Inflammatory macrophage treated with lipopolysaccharide for 1 hour (primary cell): ENCODE results near the gene SPINT2.

Experiments
- DNase-seq, 2 donors: peaks; one replicate each; pipeline ENCODE4 v3.0.0-alpha.2; 2020 to 2022

Gene SPINT2

DNA sequence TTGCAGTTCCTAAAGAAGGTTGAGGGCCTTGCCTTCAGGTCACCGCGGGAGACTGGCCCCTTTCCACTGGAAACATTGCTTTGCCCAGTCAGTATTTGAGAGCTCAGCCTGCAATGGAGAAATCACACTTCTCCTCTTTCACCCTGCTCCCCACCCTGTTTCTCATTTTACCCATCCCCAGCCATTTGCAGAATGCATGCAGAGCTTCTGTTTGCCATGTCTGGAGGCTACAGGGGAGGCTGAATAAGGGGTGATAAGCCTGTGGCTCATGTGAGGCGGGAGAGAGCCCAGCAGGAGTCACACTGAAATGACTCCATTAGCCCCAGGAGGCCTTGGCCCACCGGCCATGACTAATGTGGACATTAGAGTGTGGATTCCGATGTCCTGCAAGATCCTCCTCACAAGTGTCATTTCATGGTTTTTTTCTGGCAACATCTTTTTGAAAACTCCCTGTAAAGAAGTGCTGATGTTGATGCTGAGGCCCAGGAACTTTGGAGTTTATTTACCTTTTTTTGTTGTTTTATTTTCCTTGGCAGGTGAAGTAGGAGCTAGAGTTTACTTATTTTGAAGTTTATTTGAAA is 6.3 kb downstream of the SPINT2 start:
- DNase-seq, result peak; percentile 18 to 43

DNA sequence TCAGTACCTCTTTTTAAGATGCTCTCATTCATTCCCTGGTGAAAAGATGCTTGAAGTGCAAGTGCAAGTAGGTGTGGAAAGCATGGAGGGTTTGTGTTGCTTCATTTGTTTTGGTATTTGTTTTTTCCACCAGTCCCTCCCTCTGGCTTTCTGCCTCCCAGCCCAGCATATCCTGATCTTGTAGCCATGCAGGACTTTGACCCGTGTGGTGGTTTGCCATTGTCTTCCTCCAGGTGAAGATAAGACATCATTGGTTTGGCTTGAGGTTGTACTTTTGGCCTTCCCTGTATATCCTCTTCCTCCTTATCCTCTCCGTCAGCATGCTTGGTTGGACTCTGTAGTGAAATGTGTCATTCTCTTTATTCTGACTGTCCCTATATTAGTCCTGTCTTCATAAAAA is 9.1 kb downstream of the SPINT2 start:
- no peak for DNase-seq

DNA sequence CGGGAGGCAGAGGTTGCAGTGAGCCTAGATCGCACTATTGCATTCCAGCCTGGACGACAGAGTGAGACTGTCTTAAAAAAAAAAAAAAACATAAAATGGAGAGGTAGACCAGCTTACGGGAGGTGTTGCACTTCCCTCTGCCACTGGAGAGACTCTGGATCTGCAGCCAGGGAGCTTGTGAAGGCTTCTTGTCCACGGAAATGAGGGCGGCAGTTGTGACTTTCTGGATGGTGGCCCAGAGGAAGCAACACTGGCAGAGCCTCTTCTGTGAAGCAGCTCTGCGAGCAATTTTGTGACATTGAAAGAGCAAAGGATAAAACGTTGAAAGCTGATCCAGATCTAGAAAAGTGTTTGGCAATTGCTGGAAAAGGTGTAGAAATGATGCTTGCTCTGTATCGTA is 10.4 kb downstream of the SPINT2 start:
- no peak for DNase-seq

DNA sequence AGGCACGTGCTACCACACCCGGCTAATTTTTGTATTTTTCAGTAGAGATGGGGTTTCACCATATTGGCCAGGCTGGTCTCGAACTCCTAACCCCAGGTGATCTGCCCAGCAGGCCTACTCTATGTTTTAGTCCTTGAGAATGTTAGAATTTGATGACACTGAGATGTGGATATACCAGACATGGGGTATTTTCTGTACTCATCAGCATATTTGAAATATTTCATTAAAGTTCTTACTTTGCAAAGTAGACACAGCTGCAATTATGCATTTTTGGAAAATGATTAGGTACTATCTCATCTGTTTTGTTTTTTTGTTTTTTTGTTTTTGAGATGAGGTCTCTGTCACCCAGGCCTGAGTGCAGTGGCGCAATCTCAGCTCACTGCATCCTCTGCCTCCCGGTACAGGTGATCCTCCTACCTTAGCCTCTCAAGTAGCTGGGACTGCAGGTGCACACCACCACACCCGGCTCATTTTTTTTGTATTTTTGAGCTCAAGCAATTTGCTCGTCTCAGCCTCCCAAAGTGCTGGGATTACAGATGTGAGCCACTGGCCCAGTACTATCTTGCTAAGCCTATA is 12.7 kb downstream of the SPINT2 start:
- DNase-seq, result no peak

DNA sequence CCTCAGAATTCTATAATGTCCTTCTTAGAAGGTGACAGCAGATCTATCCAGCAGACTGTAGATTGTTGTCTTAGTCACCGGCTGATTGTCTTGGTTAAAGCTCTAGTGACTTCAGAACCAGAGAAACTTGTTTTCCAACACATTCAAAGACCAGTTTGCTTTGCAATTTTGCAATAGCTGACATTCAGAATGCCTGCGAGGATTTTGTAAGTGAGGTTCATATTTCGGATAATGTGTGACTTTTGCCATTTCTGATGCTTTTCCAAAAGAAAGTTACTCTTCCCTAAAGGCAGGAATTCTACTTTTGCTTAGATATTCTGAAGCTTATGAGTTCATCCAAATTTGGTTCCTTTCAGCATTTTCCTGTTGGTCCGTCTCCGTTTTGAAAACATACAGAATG is 13.2 kb downstream of the SPINT2 start:
- DNase-seq, result no peak

DNA sequence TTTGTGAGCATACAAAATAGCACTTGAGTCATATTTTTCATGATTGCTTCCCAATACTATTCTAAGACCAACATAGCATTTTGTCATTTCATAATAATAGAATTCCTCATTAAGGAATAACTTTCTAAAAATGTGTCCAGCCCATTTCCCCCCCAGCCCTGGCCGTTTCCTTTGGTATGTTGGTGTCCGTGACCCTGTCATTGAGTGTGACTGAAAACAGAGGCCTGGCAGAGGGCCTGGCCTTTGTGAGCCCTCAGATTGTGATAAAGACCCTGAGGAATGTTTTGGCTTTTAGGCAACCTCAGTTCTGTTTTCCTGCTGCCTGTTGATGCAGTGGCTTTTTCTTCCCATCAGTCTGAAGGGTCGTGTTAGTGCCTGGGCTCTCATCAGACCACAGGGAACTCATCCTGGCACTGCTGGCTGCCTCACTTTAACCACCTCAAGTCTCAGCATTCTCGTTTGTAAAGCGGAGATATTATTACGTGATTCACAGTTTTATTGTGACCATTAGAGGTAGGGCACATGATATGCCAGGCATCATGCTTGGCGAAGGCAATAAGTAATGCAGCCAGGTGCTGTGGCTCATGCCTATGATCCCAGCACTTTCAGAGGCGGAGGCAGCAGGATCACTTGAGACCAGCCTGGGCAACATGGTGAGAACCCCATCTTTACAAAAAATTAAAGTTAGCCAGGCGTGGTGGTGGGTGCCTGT is 13.8 kb downstream of the SPINT2 start:
- no peak for DNase-seq

DNA sequence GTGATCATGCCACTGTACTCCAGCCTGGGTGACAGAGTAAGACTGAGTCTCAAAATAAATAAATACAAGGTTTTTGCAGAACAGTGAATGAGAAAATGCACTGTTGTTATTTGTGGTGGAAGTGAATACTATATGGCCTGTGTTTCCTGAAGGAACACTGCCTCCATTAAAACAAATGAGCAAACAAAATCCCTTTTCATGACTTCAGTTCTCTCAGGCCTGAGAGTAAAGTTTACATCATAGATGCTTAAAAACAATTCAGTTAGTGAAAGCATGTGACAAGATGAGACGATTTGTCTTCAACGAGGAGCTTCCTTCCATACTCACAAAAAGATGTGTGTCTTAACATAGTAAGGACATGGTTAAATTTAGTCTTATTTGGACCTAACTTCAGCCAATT is 14.4 kb downstream of the SPINT2 start:
- no peak for DNase-seq

DNA sequence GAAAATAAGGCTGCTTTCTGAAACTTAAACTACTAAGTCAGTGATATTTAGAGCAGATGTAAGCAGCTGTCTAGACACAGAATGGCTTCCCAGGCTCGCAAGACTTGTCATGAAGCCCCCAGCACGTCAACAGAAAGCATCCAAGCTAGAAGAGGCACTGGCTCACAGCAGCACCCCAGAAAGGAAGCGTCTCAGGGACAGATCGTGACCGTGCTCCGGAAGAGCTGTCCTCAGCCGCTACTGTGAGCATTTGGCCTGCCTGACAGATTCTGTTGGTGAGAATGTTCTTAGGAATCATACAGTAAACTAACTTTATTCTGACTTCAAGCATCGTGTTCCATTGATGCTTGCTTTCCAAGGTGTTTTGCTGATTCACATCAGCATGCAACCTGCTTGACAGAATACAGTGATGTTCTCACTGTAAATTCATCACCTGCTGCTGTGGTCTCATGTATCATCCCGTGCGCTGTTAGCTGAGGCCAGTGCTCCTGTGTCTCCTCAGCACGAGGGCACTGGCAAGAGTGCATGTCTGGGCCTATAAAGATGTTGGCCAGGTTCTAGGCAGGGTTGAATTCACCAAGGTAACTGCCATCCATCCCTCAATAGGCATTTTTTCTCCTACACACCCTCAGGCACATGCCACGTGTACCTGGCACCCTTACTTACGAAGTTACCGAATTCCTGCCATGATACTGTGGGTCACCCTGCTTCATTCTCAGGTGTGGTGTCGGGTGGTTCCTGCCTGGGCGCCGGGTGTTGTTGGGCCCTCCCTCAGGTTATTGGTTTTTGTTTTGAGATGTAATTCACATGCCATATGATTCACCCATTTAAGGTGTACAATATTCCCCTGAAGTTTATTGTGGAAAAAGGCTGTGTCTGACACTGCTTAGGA is 15.9 kb downstream of the SPINT2 start:
- DNase-seq, result no peak

DNA sequence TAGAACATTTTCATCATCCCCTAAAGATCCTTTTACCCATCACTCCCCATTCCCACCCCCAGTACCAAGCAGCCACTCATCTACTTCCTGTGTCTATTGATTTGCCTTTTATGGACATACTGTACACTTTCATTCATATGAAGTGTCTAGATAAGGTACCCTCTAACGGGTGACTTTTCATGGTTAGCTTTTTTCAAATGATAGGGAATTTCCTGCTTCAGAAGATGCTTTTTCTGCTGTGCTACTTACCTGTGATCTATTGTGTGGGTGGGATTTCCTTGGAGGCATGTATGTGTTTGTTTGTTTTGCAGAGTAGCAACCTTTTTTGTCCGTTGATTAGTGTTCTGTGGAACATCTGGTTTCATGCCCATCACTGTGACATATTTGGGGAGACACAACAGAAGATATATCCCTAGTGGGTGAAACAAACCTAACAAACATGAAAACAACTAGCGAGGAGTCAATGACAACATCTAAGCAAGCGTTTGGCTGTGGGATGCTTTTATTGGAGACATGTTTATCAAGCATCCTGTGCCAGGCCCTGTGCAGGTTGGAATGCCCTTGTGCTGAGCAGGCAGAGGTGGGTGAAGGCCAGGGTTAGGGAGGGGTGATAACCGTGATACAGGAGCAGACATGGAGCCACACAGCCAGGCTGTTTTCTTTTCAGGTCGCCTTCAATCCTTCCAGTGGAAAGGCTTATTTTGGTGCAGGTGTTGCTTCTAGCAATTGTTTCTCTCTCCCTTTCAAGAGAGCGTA is 17.6 kb downstream of the SPINT2 start:
- DNase-seq, result no peak

DNA sequence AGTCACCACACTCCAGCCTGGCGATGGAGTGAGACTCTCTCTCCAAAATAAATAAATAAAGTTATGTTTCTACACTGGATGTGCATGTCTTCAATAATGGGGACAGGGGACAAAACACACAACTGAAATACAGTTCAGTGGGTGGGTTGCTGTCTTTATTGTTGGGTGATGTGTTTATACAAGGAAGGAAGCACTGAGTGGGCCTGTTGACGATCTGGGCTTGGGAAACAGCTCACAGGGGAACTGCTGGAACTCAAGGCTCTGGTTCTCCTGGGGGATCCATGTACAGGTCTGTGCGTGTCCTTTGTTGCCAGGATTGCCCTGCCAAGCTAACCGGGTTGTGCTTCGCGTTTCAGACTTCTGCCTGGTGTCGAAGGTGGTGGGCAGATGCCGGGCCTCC is 18.9 kb downstream of the SPINT2 start:
- DNase-seq, result peak; percentile 23 to 42

DNA sequence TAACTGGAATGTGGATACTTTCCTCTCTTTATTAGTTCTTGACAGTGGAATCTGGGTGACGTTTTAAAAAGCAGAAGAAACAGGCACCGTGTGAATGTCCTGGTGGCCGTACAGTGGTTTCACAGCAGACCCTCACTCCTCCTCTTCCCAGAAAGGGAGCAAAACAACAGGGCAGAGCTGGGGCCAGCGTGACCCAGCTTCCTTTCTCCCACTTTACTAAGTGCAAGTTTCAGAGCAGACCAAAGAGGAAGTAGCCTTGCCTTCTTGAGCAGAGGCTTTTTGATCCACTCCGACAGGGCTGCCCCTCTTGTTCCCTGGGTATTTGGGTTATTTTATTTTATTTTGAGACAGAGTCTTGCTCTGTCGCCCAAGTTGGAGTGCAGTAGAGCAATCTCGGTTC is 20.0 kb downstream of the SPINT2 start:
- DNase-seq, result peak; percentile 58 to 66

DNA sequence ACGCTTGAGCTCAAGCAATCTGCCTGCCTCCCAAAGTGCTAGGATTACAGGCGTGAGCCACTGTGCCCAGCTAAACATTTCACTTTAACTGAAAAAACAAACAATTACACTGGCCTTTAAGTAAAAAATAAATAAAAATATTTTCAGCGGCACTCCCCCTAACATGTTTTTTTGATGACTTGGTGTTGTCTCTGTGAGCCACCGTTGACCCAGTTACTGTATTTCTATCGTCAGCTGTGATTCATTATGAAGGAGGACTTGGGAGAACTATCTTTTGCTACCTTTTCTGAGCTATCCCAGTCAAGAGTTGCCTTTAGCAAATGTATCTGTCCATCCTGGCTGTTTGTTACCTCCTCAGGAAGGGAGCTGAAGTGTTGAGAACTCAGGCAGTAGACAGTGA is 21.2 kb downstream of the SPINT2 start:
- DNase-seq, result no peak

DNA sequence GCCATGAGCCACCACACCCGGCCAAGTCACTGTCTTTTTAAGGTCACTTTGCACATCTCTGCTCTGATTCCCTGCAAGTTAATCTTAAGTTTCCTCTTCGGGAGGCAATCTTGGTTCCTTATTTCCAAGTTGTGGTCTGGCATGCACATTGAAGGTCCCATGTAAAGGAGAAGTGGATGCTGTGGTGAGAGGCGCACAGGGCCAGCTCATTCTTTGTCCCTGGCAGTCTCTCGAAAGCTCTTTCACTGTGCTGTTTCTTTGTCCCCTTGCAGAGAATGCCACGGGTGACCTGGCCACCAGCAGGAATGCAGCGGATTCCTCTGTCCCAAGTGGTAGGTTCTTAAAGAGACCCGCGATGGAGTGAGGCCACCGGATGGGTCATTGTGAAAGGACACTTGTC is 23.2 kb downstream of the SPINT2 start:
- peak; percentile 80 to 82 for DNase-seq

DNA sequence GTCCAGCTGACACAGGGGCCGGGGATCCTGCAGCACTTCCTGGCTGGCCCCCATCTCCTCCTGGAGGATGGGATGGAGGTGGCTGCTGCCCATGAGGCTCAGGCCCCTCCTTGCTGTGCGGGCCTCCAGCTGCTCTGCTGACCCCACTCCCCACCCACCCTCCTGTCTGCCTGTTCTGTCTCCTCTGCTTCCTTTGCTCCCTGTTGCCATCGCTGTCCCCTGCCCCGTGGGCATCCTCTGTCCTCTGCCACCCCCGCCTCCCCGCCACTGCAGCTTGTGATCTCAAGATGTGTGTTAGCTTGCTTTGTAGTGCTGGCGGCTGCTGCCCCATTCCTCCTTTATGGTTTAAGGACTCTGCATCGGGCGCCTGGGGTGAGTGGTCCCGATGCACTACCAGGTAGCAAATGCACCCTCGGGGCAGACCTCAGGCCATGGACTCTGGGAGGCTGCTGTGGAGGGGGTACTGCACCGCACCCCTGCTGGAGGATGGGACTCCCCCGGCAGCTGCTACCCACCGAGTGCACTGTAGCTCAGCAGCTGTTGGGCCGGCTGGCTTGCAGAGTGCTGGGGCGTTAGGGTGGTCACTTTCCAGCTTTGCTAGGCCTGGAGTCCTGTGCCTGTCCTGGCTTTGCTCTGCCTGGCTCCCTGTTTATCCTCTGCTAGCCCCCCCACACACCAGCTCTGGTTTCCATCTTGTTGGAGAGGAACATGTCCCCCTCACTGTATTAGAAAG is 23.9 kb downstream of the SPINT2 start:
- no peak for DNase-seq

DNA sequence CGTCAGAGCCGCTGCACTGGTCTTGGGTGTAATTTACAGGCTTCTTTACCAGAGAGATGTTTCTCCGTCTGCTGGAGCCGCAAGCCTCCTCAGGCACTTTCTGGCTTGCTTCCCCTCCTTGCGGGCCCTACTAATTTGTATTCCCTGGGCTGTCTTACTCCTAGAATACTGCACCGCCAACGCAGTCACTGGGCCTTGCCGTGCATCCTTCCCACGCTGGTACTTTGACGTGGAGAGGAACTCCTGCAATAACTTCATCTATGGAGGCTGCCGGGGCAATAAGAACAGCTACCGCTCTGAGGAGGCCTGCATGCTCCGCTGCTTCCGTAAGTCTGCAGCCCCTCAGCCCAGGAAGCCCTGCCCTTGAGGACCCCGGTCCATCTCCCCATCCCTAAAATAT is 25.6 kb downstream of the SPINT2 start:
- peak in 1 of 2 donors; percentile 48 for DNase-seq

DNA sequence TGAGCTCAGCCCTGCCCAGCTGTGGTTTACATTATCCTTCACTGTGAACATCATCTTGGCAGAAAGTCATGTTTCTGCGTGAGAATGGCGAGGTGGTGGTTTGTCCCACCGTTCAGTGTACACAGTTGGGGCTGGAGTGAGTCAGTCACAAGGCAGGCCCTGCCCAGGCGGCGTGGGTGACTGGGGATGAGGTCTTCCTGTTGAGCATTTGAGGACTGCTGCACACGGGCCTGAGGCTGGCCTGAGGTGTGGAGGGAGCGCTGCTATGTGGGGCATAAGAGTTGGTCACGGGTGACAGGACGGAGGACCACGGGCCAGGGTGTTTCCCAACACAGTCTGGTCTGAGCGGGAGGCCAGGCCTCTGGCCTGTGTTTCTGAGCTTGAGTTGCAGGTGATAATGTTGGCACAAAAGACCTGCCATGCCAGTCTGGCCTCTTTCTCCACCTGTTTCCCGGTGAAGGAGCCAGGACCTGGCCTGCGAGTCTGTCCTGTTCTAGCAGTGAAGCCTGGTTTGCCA is 26.3 kb downstream of the SPINT2 start:
- no peak for DNase-seq

DNA sequence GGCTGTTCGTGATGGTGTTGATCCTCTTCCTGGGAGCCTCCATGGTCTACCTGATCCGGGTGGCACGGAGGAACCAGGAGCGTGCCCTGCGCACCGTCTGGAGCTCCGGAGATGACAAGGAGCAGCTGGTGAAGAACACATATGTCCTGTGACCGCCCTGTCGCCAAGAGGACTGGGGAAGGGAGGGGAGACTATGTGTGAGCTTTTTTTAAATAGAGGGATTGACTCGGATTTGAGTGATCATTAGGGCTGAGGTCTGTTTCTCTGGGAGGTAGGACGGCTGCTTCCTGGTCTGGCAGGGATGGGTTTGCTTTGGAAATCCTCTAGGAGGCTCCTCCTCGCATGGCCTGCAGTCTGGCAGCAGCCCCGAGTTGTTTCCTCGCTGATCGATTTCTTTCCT is 27.5 kb downstream of the SPINT2 start:
- DNase-seq, result no peak

DNA sequence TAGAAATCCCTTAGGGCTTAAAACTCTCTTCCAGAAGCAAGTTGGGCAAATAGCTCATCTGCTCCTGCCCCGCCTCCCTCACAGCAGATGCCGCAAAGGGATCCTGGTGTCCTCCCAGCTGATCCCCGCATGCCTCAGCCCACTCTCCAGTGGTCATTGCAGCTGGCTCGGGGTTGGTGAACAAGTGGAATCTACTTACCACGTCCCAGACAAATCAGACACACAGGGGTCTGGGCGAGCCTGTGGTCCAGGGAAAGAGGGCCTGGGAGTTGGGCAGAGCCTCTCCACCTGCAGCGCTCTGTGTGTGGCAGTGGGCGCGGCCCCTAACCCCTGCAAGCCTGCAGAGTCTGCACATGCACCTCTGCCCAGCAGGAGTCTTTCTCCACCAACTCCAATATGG is 28.9 kb downstream of the SPINT2 start:
- no peak for DNase-seq

DNA sequence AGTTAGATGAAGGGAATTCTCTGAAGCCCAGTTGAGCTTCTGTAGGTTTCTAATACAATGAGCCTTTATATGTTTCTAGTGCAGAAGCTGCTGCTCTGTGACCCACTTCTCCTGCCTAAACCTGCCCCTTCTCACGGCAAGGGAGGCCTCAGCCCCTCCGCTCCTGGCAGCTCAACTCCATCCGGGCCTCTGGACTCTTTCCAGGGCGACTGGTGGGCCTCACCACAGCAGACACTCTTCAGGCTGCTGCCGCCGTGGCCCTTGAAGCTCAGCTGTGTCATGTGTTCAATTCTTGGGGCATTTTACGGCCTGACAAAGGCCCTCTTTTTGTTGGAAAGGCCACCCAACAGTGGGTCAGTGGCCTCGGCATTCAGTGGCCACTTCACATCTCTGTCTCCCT is 29.7 kb downstream of the SPINT2 start:
- no peak for DNase-seq

DNA sequence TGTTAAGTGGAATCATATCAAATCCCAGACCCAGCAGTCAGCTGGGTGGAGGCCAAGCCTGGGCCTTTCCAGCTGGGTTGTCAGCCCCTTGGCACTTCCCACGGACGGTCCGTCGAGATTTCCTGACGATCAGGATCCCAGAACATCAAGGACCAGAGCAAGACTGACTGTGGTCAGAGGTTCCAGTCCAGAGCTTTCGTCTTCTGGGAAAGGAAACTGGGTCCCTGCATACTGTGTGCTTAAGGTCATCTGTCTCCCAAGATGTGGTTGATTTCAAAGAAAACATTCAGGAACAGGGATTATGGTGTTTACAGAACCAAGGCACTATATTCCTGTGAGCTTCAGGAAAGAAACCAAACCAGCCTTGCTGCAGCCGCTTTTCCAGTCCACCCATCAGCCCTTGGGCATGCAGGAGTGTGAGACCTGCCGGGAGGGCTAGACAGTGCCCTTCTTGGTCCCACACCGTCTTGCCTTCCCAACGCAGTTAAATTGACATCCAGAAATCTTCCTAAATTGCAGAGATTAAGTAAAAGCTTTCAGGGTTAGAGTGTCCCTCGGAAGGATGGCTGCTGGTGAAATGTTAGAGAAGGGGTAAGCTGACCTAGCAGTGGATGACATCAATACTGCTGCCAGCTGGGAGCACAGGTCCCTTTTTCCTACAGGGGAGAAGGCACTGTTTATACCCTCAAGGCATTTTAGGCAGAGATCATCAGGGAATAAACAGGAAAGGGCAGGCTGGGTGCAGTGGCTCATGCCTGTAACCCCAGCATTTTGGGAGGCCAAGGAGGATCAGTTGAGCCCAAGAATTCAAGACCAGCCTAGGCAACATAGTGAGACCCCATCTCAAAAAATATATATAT is 34.7 kb downstream of the SPINT2 start:
- no peak for DNase-seq
